CD14-positive monocyte (primary cell): ENCODE measurements around the gene CCDC85C. TPM values are rescaled to one million over a fixed set of nuclear protein-coding genes. Genes with fewer than 3 reads are reported as not detected.

Source experiments
- DNase-seq, 3 donors: peaks; one replicate each; pipeline ENCODE4 v3.0.0-alpha.2; 2011 to 2022
- H2AFZ ChIP-seq: 2 replicates; pipeline ENCODE4 v1.6.0; 2012; ENCODE audit warnings: mild to moderate bottlenecking, low read depth, low read length, inconsistent platforms; ENCODE audit not compliant: insufficient read depth, poor library complexity, severe bottlenecking
- H3K27ac ChIP-seq, 2 donors: 1 replicate in 1 of 2; 2 replicates in 1 of 2; pipeline ENCODE4 v1.5.1; 2012 to 2013; ENCODE audit warnings: low read length in 2 of 2, control low read depth in 1 of 2, inconsistent platforms in 1 of 2, low read depth in 1 of 2, mild to moderate bottlenecking in 1 of 2
- H3K27me3 ChIP-seq, 2 donors: one replicate each; pipeline versions ENCODE4 v1.6.0 to v1.6.1; 2011 to 2013; ENCODE audit warnings: low read length in 2 of 2; ENCODE audit not compliant: control insufficient read depth in 2 of 2, insufficient read depth in 2 of 2
- H3K36me3 ChIP-seq, 2 donors: replicated peaks in 1 of 2; 1 replicate in 1 of 2; 2 replicates in 1 of 2; pipeline versions ENCODE4 v1.5.1 to v1.6.1; 2012 to 2013; ENCODE audit warnings: low read length in 2 of 2, control low read depth in 1 of 2, inconsistent platforms in 1 of 2, mild to moderate bottlenecking in 1 of 2; ENCODE audit not compliant: insufficient read depth in 2 of 2, control insufficient read depth in 1 of 2
- H3K4me1 ChIP-seq, 2 donors: 1 replicate in 1 of 2; 2 replicates in 1 of 2; pipeline versions ENCODE4 v1.5.1 to v1.6.1; 2012 to 2013; ENCODE audit warnings: low read length in 2 of 2, control low read depth in 1 of 2, inconsistent platforms in 1 of 2, mild to moderate bottlenecking in 1 of 2, moderate library complexity in 1 of 2; ENCODE audit not compliant: insufficient read depth in 2 of 2, control insufficient read depth in 1 of 2
- H3K4me2 ChIP-seq: replicated peaks from 2 replicates; pipeline ENCODE3; 2012; ENCODE audit warnings: low read length, moderate library complexity, mild to moderate bottlenecking; ENCODE audit not compliant: poor library complexity, severe bottlenecking; ENCODE audit errors: extremely low read depth
- H3K4me3 ChIP-seq, 3 experiments: fragments of 200-600 bp in 1 of 3; sonication (generic) in 1 of 3; replicated peaks in 1 of 3; 1 replicate in 2 of 3; 2 replicates in 1 of 3; pipeline ENCODE4 v1.5.1; 2011 to 2013; ENCODE audit warnings: low read length in 3 of 3, mild to moderate bottlenecking in 3 of 3, control low read depth in 2 of 3, low read depth in 2 of 3, inconsistent platforms in 1 of 3, moderate library complexity in 1 of 3
- H3K79me2 ChIP-seq: 2 replicates; pipeline ENCODE4 v1.6.0; 2012; ENCODE audit warnings: mild to moderate bottlenecking, control low read depth, inconsistent platforms, low read length, moderate library complexity; ENCODE audit not compliant: insufficient read depth
- H3K9ac ChIP-seq: 2 replicates; pipeline ENCODE4 v1.6.0; 2017; ENCODE audit warnings: low read length, mild to moderate bottlenecking; ENCODE audit not compliant: insufficient read depth, poor library complexity, severe bottlenecking
- H3K9me3 ChIP-seq, 2 donors: replicated peaks in 1 of 2; 1 replicate in 1 of 2; 2 replicates in 1 of 2; pipeline versions ENCODE4 v1.5.1 to v1.6.1; 2012 to 2013; ENCODE audit warnings: low read length in 2 of 2, control low read depth in 1 of 2; ENCODE audit not compliant: control insufficient read depth in 1 of 2, insufficient read depth in 1 of 2
- H4K20me1 ChIP-seq: 2 replicates; pipeline ENCODE4 v1.6.0; 2012; ENCODE audit warnings: mild to moderate bottlenecking, low read length, control low read depth, moderate library complexity; ENCODE audit not compliant: insufficient read depth
- H3K27ac Mint-ChIP-seq, 7 donors: one replicate each; pipeline ENCODE4 v1.8.0; 2020; ENCODE audit warnings: mild to moderate bottlenecking in 7 of 7, mixed read lengths in 7 of 7, moderate library complexity in 6 of 7, inconsistent platforms in 2 of 7
- H3K27me3 Mint-ChIP-seq, 3 donors: one replicate each; pipeline ENCODE4 v1.8.0; 2021 to 2022; ENCODE audit warnings: low read depth in 3 of 3, mild to moderate bottlenecking in 3 of 3, mixed read lengths in 3 of 3, moderate library complexity in 3 of 3, inconsistent platforms in 1 of 3
- H3K36me3 Mint-ChIP-seq, 2 donors: one replicate each; pipeline ENCODE4 v1.8.0; 2020; ENCODE audit warnings: mixed read lengths in 2 of 2, inconsistent platforms in 1 of 2, mild to moderate bottlenecking in 1 of 2
- H3K4me1 Mint-ChIP-seq: one replicate; pipeline ENCODE4 v1.8.0; 2020; ENCODE audit warnings: mild to moderate bottlenecking, mixed read lengths
- H3K4me3 Mint-ChIP-seq, 2 donors: one replicate each; pipeline ENCODE4 v1.8.0; 2020; ENCODE audit warnings: mild to moderate bottlenecking in 2 of 2, mixed read lengths in 2 of 2, moderate library complexity in 1 of 2
- H3K9me3 Mint-ChIP-seq, 7 donors: one replicate each; pipeline ENCODE4 v1.8.0; 2020 to 2022; ENCODE audit warnings: mixed read lengths in 7 of 7, mild to moderate bottlenecking in 6 of 7, moderate library complexity in 6 of 7, inconsistent platforms in 2 of 7
- CTCF ChIP-seq: fragments of 200-600 bp; IDR thresholded peaks from one replicate; pipeline ENCODE4 v1.8.0; 2022; ENCODE audit warnings: antibody characterized with exemption, mild to moderate bottlenecking
- WGBS: methylation state at CpG from one replicate; pipeline ENCODE4 v1.1.5; 2013; ENCODE audit warnings: missing lambda C conversion rate; ENCODE audit not compliant: insufficient coverage; 5-methylcytosine and 5-hydroxymethylcytosine counted together
- intact Hi-C, 2 donors: fragments of 100-400 bp; cut with micrococcal nuclease; formaldehyde crosslinking; loops; one replicate each; pipeline versions ENCODE4 v1.15.0 to v1.15.1; 2023
- polyA plus RNA-seq, 3 donors: library from polyadenylated mRNA; depleted of rRNA in 1 of 3; unstranded in 2 of 3; stranded (reverse) in 1 of 3; fragments of 300-500 nt in 2 of 3; fragments of >200 nt in 1 of 3; fragmentation: Illumina TruSeq in 2 of 3; gene quantifications; 1 replicate in 2 of 3; 2 replicates in 1 of 3; pipeline ENCODE4 v1.2.3, GENCODE V29; 2012 to 2021

The CCDC85C gene
- polyA plus RNA-seq, 3 donors = under 0.01 to 0.03 TPM; not detected in 1

DNA sequence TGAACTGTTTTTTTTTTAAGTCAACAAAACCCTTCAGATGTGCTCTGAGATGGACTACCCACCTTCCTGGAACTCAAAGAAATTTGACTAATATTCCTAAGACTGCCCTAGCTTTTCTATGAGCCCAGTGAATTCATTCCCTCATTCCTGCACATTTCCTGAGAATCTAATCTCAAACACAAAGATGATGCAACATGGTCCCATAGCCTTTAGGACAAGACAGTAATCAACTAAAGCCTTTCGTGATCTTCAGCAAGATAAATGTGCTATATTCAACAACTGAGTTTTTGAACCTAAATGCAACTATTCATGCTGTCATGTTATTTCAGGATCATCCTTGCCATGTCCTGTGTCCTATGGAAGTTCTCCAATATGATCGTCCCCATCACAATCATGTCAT is 128.3 kb downstream of the CCDC85C start:
- Histone ChIP-seq H3K4me2 (no peak overlapping the region), H3K27ac (peak overlapping the region in 1 of 2 donors; percentile 44), H3K79me2 (peaks cover 96% of the 10 kb centered on the region), H3K4me1 (peaks cover 24 to 38% of the 10 kb centered on the region in 2 donors), H2AFZ (no peak overlapping the region), H3K36me3 (no peaks in the 10 kb centered on the region), H3K27me3 (no peaks in the 10 kb centered on the region), H3K4me3 (no peak overlapping the region), H4K20me1 (peaks cover 91% of the 10 kb centered on the region), H3K9ac (no peak overlapping the region), H3K9me3 (no peaks in the 10 kb centered on the region)
- TF ChIP-seq CTCF = no peak
- intact Hi-C loops = no loop called here
- WGBS = 83% methylated on average over 1 of the region's 2 CpGs
- H3K4me3 Mint-ChIP-seq = no peak overlapping the region
- no peaks in the 10 kb centered on the region for H3K9me3 Mint-ChIP-seq
- peaks cover 0 to 3% of the 10 kb centered on the region in 2 donors for H3K36me3 Mint-ChIP-seq
- H3K27ac Mint-ChIP-seq = no peak overlapping the region
- peaks cover 0 to 2% (median 0%) of the 10 kb centered on the region in 3 donors for H3K27me3 Mint-ChIP-seq
- no peak for DNase-seq
- H3K4me1 Mint-ChIP-seq = peaks cover 45% of the 10 kb centered on the region

GRCh38 chr14:99475179-99475578 is 128.8 kb downstream of the CCDC85C start:
- H3K27me3 ChIP-seq = no peaks in the 10 kb centered on the region
- intact Hi-C loops = no loop called here
- no peak overlapping the region for H3K27ac Mint-ChIP-seq
- no peak overlapping the region for H3K27ac ChIP-seq
- peaks cover 0 to 3% of the 10 kb centered on the region in 2 donors for H3K36me3 Mint-ChIP-seq
- DNase-seq = no peak
- peaks cover 0 to 2% (median 0%) of the 10 kb centered on the region in 3 donors for H3K27me3 Mint-ChIP-seq
- H3K4me3 Mint-ChIP-seq = no peak overlapping the region
- peaks cover 24 to 38% of the 10 kb centered on the region in 2 donors for H3K4me1 ChIP-seq
- no peak overlapping the region for H2AFZ ChIP-seq
- H3K4me3 ChIP-seq = no peak overlapping the region
- H3K4me1 Mint-ChIP-seq = peaks cover 45% of the 10 kb centered on the region
- H3K9ac ChIP-seq = no peak overlapping the region
- no peaks in the 10 kb centered on the region for H3K9me3 Mint-ChIP-seq
- no peak overlapping the region for H3K4me2 ChIP-seq
- 100% methylated on average over 9 of the region's 9 CpGs for WGBS
- no peaks in the 10 kb centered on the region for H3K9me3 ChIP-seq
- H3K79me2 ChIP-seq = peaks cover 100% of the 10 kb centered on the region
- peaks cover 96% of the 10 kb centered on the region for H4K20me1 ChIP-seq
- no peak for TF ChIP-seq CTCF
- no peaks in the 10 kb centered on the region for H3K36me3 ChIP-seq
